HG02884 (cell line): ENCODE measurements around the gene TMEM214.

ENCODE experiments used
- ATAC-seq: cut with Tn5 transposase; IDR thresholded peaks from one replicate; pipeline ENCODE4 v1.9.1; 2021; ENCODE audit warnings: mild to moderate bottlenecking, moderate library complexity; ENCODE audit not compliant: unreplicated experiment

The TMEM214 gene

GRCh38 chr2:27009083-27009482 is 23.7 kb upstream of the TMEM214 start:
- ATAC-seq, result no peak

GRCh38 chr2:27009716-27010115 is 23.0 kb upstream of the TMEM214 start:
- no peak for ATAC-seq

- ATAC-seq, result no peak
Observed at GRCh38 chr2:27010139-27010538, 22.6 kb upstream of the TMEM214 start.

- ATAC-seq, result no peak
Observed at GRCh38 chr2:27013738-27014137, 19.0 kb upstream of the TMEM214 start.

GRCh38 chr2:27014771-27015433 is 17.9 kb upstream of the TMEM214 start:
- ATAC-seq, result no peak

GRCh38 chr2:27016801-27017325 is 15.9 kb upstream of the TMEM214 start:
- ATAC-seq, result no peak

- ATAC-seq, result no peak
Observed at GRCh38 chr2:27018142-27018541, 14.6 kb upstream of the TMEM214 start.

- ATAC-seq, result no peak
Observed at GRCh38 chr2:27019459-27019858, 13.3 kb upstream of the TMEM214 start.

GRCh38 chr2:27019931-27020855 is 12.6 kb upstream of the TMEM214 start:
- no peak for ATAC-seq

GRCh38 chr2:27021253-27022049 is 11.3 kb upstream of the TMEM214 start:
- no peak for ATAC-seq

GRCh38 chr2:27023740-27024139 is 9.0 kb upstream of the TMEM214 start:
- no peak for ATAC-seq

- ATAC-seq, result no peak
Observed at GRCh38 chr2:27024188-27024587, 8.6 kb upstream of the TMEM214 start.

- no peak for ATAC-seq
Observed at GRCh38 chr2:27024812-27025211, 8.0 kb upstream of the TMEM214 start.

GRCh38 chr2:27025281-27025800 is 7.4 kb upstream of the TMEM214 start:
- no peak for ATAC-seq

- ATAC-seq, result no peak
Observed at GRCh38 chr2:27025861-27026851, 6.6 kb upstream of the TMEM214 start.

GRCh38 chr2:27027211-27027651 is 5.5 kb upstream of the TMEM214 start:
- no peak for ATAC-seq

GRCh38 chr2:27029051-27029450 is 3.7 kb upstream of the TMEM214 start:
- ATAC-seq, result no peak

- no peak for ATAC-seq
Observed at GRCh38 chr2:27033253-27033852, 588 bp downstream of the TMEM214 start.

GRCh38 chr2:27038012-27038411 is 5.2 kb downstream of the TMEM214 start:
- ATAC-seq, result no peak
